PC-3 (cell line): Measurements from ENCODE around the gene GLB1L. TPM values are rescaled to one million over a fixed set of nuclear protein-coding genes. Genes with fewer than 3 reads are reported as not detected.

Experiments used
- ATAC-seq: fragments of 200-7000 bp; cut with Tn5 transposase; 2 replicates; pipeline ENCODE4 v1.9.1; 2020; ENCODE audit warnings: mild to moderate bottlenecking, moderate library complexity
- BruUV-seq: library from RNA; stranded (reverse); fragments of 400-500 nt; replicated peaks from 2 replicates; lab custom pipeline; 2021; lab: Mats Ljungman, UMichigan
- CTCF ChIA-PET: fragments of 300-600 bp; sonication (Branson Sonifier 250); formaldehyde crosslinking; loops from one replicate; lab custom pipeline; 2022; ENCODE audit warnings: antibody characterized with exemption; lab: Charles Lee
- POLR2A ChIA-PET: fragments of 300-600 bp; sonication (Branson Sonifier 250); formaldehyde crosslinking; loops from one replicate; lab custom pipeline; 2022; ENCODE audit warnings: antibody characterized with exemption; ENCODE audit not compliant: unreplicated experiment; lab: Charles Lee
- DNase-seq: peaks from one replicate; pipeline ENCODE4 v3.0.0-alpha.2; 2015
- H2AFZ ChIP-seq: fragments of 300-600 bp; sonication (generic); 2 replicates; pipeline ENCODE4 v1.6.0; 2016; ENCODE audit warnings: antibody characterized with exemption, low read length
- H3F3A ChIP-seq: fragments of 300-600 bp; sonication (generic); one replicate; pipeline ENCODE4 v1.6.0; 2017; ENCODE audit warnings: antibody characterized with exemption, low read length, control low read depth, mild to moderate bottlenecking; ENCODE audit not compliant: unreplicated experiment
- H3K27ac ChIP-seq: fragments of 300-600 bp; sonication (generic); 2 replicates; pipeline ENCODE4 v1.5.1; 2016; ENCODE audit warnings: mild to moderate bottlenecking, low read length
- H3K27me3 ChIP-seq: fragments of 300-600 bp; sonication (generic); 2 replicates; pipeline ENCODE4 v1.6.1; 2016; ENCODE audit warnings: low read length, mixed read lengths
- H3K36me3 ChIP-seq: fragments of 300-600 bp; sonication (generic); 2 replicates; pipeline ENCODE4 v1.6.1; 2016; ENCODE audit warnings: low read depth, mixed run types, low read length, mixed read lengths
- H3K4me1 ChIP-seq: fragments of 300-600 bp; sonication (generic); 2 replicates; pipeline ENCODE4 v1.5.1; 2016; ENCODE audit warnings: low read length; ENCODE audit not compliant: insufficient read depth
- H3K4me2 ChIP-seq: fragments of 300-600 bp; sonication (generic); 2 replicates; pipeline ENCODE4 v1.6.0; 2016; ENCODE audit warnings: low read length
- H3K4me3 ChIP-seq: fragments of 300-600 bp; sonication (generic); 2 replicates; pipeline ENCODE4 v1.5.1; 2016; ENCODE audit warnings: mild to moderate bottlenecking, low read length, mixed read lengths
- H3K79me2 ChIP-seq: fragments of 300-600 bp; sonication (generic); 2 replicates; pipeline ENCODE4 v1.6.1; 2017; ENCODE audit warnings: low read length, mixed read lengths
- H3K9ac ChIP-seq: fragments of 300-600 bp; sonication (generic); 2 replicates; pipeline ENCODE4 v1.6.0; 2016; ENCODE audit warnings: mild to moderate bottlenecking, low read length
- H3K9me2 ChIP-seq: fragments of 300-600 bp; sonication (generic); replicated peaks from 2 replicates; pipeline ENCODE4 v1.6.1; 2016; ENCODE audit warnings: mixed run types, low read length, mixed read lengths
- H3K9me3 ChIP-seq: fragments of 300-600 bp; sonication (generic); 2 replicates; pipeline ENCODE4 v1.6.1; 2016; ENCODE audit warnings: low read length, mixed read lengths
- H4K20me1 ChIP-seq: fragments of 300-600 bp; sonication (generic); 2 replicates; pipeline ENCODE4 v1.6.1; 2016; ENCODE audit warnings: low read length, mixed read lengths
- EZH2 ChIP-seq: fragments of 300-600 bp; sonication (generic); IDR thresholded peaks from one replicate; pipeline ENCODE4 v1.6.1; 2017; ENCODE audit warnings: antibody characterized with exemption, mild to moderate bottlenecking, low read length; ENCODE audit not compliant: unreplicated experiment
- EZH2phosphoT487 ChIP-seq: fragments of 300-600 bp; sonication (generic); IDR thresholded peaks from 2 replicates; pipeline ENCODE4 v1.6.1; 2018; ENCODE audit warnings: mild to moderate bottlenecking, antibody characterized with exemption, low read length, borderline replicate concordance
- intact Hi-C: fragments of 100-400 bp; cut with micrococcal nuclease; formaldehyde crosslinking; loops from 2 replicates; pipeline ENCODE4 v1.9.0; 2023
- total RNA-seq: library from RNA; depleted of rRNA; stranded (reverse); fragments of >200 nt; gene quantifications from 2 replicates; pipeline ENCODE4 v1.2.3, GENCODE V29; 2014
- TF ChIP-seq, protein P1 (sequence below): fragments of 300-600 bp; sonication (generic); conservative IDR thresholded peaks from 2 replicates; pipeline ENCODE4 v1.5.1; 2017; ENCODE audit warnings: antibody characterized with exemption, low read depth, mild to moderate bottlenecking, low read length

Gene GLB1L
- total RNA-seq, 1 experiment from 2014 or later = 6.0 TPM

DNA sequence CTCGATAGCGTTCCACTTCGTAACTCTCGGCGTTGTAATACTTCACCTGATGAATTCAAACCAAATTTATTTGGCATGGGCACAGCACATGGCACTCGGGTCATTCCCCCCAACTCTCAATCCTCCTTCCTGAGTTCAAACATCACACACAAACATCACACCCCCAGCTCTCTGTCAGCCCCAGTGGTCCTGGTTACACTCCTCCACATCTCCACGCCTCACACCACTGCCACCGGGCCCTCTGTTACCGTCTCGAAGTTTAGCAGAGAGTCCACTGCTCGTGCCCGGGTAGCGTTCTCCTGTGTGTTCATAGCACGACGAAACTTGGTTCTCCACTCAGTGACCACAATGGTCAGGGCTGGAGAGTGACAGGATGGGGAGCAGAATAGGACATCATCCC, 31.1 kb downstream of the GLB1L start:
- intact Hi-C loops = no loop called here
- Histone ChIP-seq H3K79me2 (peaks cover 8% of the 10 kb centered on the region; the same call in 1 of the 2 replicates), H3K9me3 (no peaks in the 10 kb centered on the region), H3K27me3 (no peaks in the 10 kb centered on the region), H4K20me1 (no peaks in the 10 kb centered on the region), H3F3A (peaks cover 3% of the 10 kb centered on the region), H3K9me2 (no peaks in the 10 kb centered on the region), H3K4me1 (peaks cover 16% of the 10 kb centered on the region), H3K4me3 (no peak overlapping the region), H2AFZ (no peak overlapping the region), H3K4me2 (no peak overlapping the region), H3K36me3 (peaks cover 4% of the 10 kb centered on the region), H3K27ac (no peak overlapping the region), H3K9ac (no peak overlapping the region)
- no TSS peak for BruUV-seq
- TF ChIP-seq, protein P1, sequence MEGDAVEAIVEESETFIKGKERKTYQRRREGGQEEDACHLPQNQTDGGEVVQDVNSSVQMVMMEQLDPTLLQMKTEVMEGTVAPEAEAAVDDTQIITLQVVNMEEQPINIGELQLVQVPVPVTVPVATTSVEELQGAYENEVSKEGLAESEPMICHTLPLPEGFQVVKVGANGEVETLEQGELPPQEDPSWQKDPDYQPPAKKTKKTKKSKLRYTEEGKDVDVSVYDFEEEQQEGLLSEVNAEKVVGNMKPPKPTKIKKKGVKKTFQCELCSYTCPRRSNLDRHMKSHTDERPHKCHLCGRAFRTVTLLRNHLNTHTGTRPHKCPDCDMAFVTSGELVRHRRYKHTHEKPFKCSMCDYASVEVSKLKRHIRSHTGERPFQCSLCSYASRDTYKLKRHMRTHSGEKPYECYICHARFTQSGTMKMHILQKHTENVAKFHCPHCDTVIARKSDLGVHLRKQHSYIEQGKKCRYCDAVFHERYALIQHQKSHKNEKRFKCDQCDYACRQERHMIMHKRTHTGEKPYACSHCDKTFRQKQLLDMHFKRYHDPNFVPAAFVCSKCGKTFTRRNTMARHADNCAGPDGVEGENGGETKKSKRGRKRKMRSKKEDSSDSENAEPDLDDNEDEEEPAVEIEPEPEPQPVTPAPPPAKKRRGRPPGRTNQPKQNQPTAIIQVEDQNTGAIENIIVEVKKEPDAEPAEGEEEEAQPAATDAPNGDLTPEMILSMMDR = no peak
- no peak for TF ChIP-seq EZH2
- TF ChIP-seq EZH2phosphoT487 = no peak
- ChIA-PET CTCF (no interaction called here), POLR2A (no interaction called here)
- no peak for ATAC-seq
- DNase-seq = no peak

- Histone ChIP-seq H2AFZ (no peak overlapping the region), H3K9me2 (no peaks in the 10 kb centered on the region), H3K27me3 (no peaks in the 10 kb centered on the region), H3F3A (peaks cover 3% of the 10 kb centered on the region), H3K9me3 (no peaks in the 10 kb centered on the region), H3K36me3 (peaks cover 4% of the 10 kb centered on the region), H3K4me3 (no peak overlapping the region), H3K4me2 (no peak overlapping the region), H4K20me1 (no peaks in the 10 kb centered on the region), H3K9ac (no peak overlapping the region), H3K4me1 (peaks cover 12% of the 10 kb centered on the region), H3K79me2 (peaks cover 8% of the 10 kb centered on the region; the same call in 1 of the 2 replicates), H3K27ac (no peak overlapping the region)
- intact Hi-C loops = no loop called here
- ATAC-seq = no peak
- POLR2A ChIA-PET = no interaction called here
- TF ChIP-seq, protein P1 = no peak
- no peak for TF ChIP-seq EZH2
- TF ChIP-seq EZH2phosphoT487 = no peak
- BruUV-seq = no TSS peak
- CTCF ChIA-PET = interaction anchor here (0.6 kb wide), 1 partner anchor 87 kb away, joined by 3 read pairs; no protein-coding TSS in a partner anchor
- DNase-seq = no peak
Observed at GRCh38 chr2:219213486-219214071, 31.7 kb downstream of the GLB1L start.

DNA sequence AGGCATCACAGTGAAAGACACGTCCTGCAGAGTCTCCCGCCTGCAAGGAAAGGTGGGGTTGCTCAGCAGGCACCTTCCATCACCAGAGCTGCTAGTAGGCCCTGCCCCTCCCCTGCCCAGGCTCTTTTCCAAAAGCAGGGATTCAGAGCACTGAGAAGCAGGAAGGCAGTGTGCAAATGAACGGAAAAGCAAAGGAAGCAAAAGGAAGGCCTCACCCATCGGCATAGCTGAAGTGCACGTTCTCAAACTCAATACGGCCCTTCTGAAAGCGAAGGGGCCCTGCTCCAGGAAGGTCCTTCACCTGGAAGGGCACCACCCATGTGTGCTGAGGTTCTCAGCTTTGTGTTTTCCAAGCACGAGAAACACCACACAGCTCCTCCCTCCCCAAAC, 32.2 kb downstream of the GLB1L start:
- Histone ChIP-seq H3F3A (peaks cover 1% of the 10 kb centered on the region), H3K27me3 (no peaks in the 10 kb centered on the region), H3K4me3 (no peak overlapping the region), H2AFZ (no peak overlapping the region), H3K9me3 (no peaks in the 10 kb centered on the region), H3K9me2 (no peaks in the 10 kb centered on the region), H3K4me1 (peaks cover 13% of the 10 kb centered on the region), H4K20me1 (no peaks in the 10 kb centered on the region), H3K27ac (no peak overlapping the region), H3K36me3 (peaks cover 4% of the 10 kb centered on the region), H3K79me2 (peaks cover 8% of the 10 kb centered on the region; the same call in 1 of the 2 replicates), H3K9ac (no peak overlapping the region), H3K4me2 (no peak overlapping the region)
- DNase-seq (no peak), ATAC-seq (no peak)
- TF ChIP-seq, protein P1 = no peak
- TF ChIP-seq EZH2 = no peak
- no peak for TF ChIP-seq EZH2phosphoT487
- ChIA-PET CTCF (interaction anchor here (0.5 to 0.6 kb wide), 2 partner anchors 88 to 307 kb away, joined by 3 read pairs; no protein-coding TSS in a partner anchor), POLR2A (no interaction called here)
- intact Hi-C loops = no loop called here
- no TSS peak for BruUV-seq
